Gastrocnemius medialis (tissue), 4 donors: ENCODE results near the gene VIL1.

Experiments used
- CTCF ChIP-seq, 5 experiments: fragments of 450-650 bp in 3 of 5; fragments of 200-600 bp in 2 of 5; sonication (generic) in 2 of 5; IDR thresholded peaks in 4 of 5; conservative IDR thresholded peaks in 1 of 5; 1 replicate in 4 of 5; 2 replicates in 1 of 5; pipeline ENCODE4 v1.5.1; 2016 to 2019; ENCODE audit warnings: antibody characterized with exemption in 5 of 5, mild to moderate bottlenecking in 3 of 5, moderate library complexity in 3 of 5
- POLR2A ChIP-seq, 2 donors: fragments of 450-650 bp; IDR thresholded peaks; one replicate each; pipeline ENCODE4 v1.6.1; 2017; ENCODE audit warnings: antibody characterized with exemption in 2 of 2, mild to moderate bottlenecking in 2 of 2, moderate library complexity in 2 of 2

- TF ChIP-seq POLR2A (IDR thresholded peaks at IDR 0.05): no peak
- TF ChIP-seq CTCF (IDR thresholded peaks at IDR 0.05 in 4 of 5, conservative IDR thresholded peaks at IDR 0.05 in 1 of 5): no peak
Measured at GRCh38 chr2:218386505-218387368, 32.2 kb upstream of the VIL1 start.
